Renal cortex interstitium (tissue), 15 donors: ENCODE data around the gene FAM217B. TPM values are rescaled to one million over a fixed set of nuclear protein-coding genes. Genes with fewer than 3 reads are reported as not detected.

Experiments
- DNase-seq, 11 donors: peaks; one replicate each; pipeline ENCODE4 v3.0.0-alpha.2; 2013; ENCODE audit warnings: low read depth in 9 of 11, low spot score in 4 of 11; ENCODE audit errors: extremely low read depth in 1 of 11
- long read RNA-seq, 16 experiments: transcript quantifications; one replicate each; lab custom pipeline, GENCODE V29; 2026
- polyA plus RNA-seq, 3 donors: library from polyadenylated mRNA; unstranded; fragments of 120-200 nt; gene quantifications; one replicate each; pipeline ENCODE4 v1.2.1, GENCODE V29; 2013; ENCODE audit not compliant: insufficient read length in 3 of 3

FAM217B gene, protein sequence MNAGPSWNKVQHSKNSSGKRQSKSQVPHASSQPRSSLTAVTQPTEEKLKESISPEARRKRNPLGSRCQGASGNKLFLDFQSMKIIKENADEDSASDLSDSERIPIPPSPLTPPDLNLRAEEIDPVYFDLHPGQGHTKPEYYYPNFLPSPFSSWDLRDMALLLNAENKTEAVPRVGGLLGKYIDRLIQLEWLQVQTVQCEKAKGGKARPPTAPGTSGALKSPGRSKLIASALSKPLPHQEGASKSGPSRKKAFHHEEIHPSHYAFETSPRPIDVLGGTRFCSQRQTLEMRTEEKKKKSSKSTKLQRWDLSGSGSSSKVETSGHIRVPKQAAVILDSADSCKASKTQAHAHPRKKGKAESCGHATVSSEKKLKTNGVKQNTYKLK
- polyA plus RNA-seq = 10 to 100 TPM; 20.4 to 27.0 (median 21.8) TPM
- long read RNA-seq, donor 1, full-length matches to known transcripts = 7 of 7 reads
- long read RNA-seq, donor 1, partial matches to known transcripts = 0 of 7 reads
- long read RNA-seq, donor 1, other reads (novel, unspliced or antisense) = 0 of 7 reads
- long read RNA-seq, donor 2, full-length matches to known transcripts = 9 of 9 reads
- long read RNA-seq, donor 2, partial matches to known transcripts = 0 of 9 reads
- long read RNA-seq, donor 2, other reads (novel, unspliced or antisense) = 0 of 9 reads
- long read RNA-seq, donor 3, full-length matches to known transcripts = 9 of 9 reads
- long read RNA-seq, donor 3, partial matches to known transcripts = 0 of 9 reads
- long read RNA-seq, donor 3, other reads (novel, unspliced or antisense) = 0 of 9 reads
- long read RNA-seq, donor 4, full-length matches to known transcripts = 10 of 10 reads
- long read RNA-seq, donor 4, partial matches to known transcripts = 0 of 10 reads
- long read RNA-seq, donor 4, other reads (novel, unspliced or antisense) = 0 of 10 reads
- long read RNA-seq, donor 5, full-length matches to known transcripts = 22 of 28 reads
- long read RNA-seq, donor 5, partial matches to known transcripts = 6 of 28 reads
- long read RNA-seq, donor 5, other reads (novel, unspliced or antisense) = 0 of 28 reads
- long read RNA-seq, donor 6, full-length matches to known transcripts = 5 of 5 reads
- long read RNA-seq, donor 6, partial matches to known transcripts = 0 of 5 reads
- long read RNA-seq, donor 6, other reads (novel, unspliced or antisense) = 0 of 5 reads
- long read RNA-seq, donor 7, full-length matches to known transcripts = 8 of 8 reads
- long read RNA-seq, donor 7, partial matches to known transcripts = 0 of 8 reads
- long read RNA-seq, donor 7, other reads (novel, unspliced or antisense) = 0 of 8 reads
- long read RNA-seq, donor 8, full-length matches to known transcripts = 12 of 12 reads
- long read RNA-seq, donor 8, partial matches to known transcripts = 0 of 12 reads
- long read RNA-seq, donor 8, other reads (novel, unspliced or antisense) = 0 of 12 reads
- long read RNA-seq, donor 9, full-length matches to known transcripts = 3 of 3 reads
- long read RNA-seq, donor 9, partial matches to known transcripts = 0 of 3 reads
- long read RNA-seq, donor 9, other reads (novel, unspliced or antisense) = 0 of 3 reads
- long read RNA-seq, donor 10, full-length matches to known transcripts = 7 of 7 reads
- long read RNA-seq, donor 10, partial matches to known transcripts = 0 of 7 reads
- long read RNA-seq, donor 10, other reads (novel, unspliced or antisense) = 0 of 7 reads
- long read RNA-seq, donor 11, full-length matches to known transcripts = 7 of 7 reads
- long read RNA-seq, donor 11, partial matches to known transcripts = 0 of 7 reads
- long read RNA-seq, donor 11, other reads (novel, unspliced or antisense) = 0 of 7 reads
- long read RNA-seq, donor 12, full-length matches to known transcripts = 4 of 17 reads
- long read RNA-seq, donor 12, partial matches to known transcripts = 13 of 17 reads
- long read RNA-seq, donor 12, other reads (novel, unspliced or antisense) = 0 of 17 reads
- long read RNA-seq, donor 13, full-length matches to known transcripts = 18 of 18 reads
- long read RNA-seq, donor 13, partial matches to known transcripts = 0 of 18 reads
- long read RNA-seq, donor 13, other reads (novel, unspliced or antisense) = 0 of 18 reads
- long read RNA-seq, donor 14, full-length matches to known transcripts = 9 of 9 reads
- long read RNA-seq, donor 14, partial matches to known transcripts = 0 of 9 reads
- long read RNA-seq, donor 14, other reads (novel, unspliced or antisense) = 0 of 9 reads
- long read RNA-seq, donor 15, full-length matches to known transcripts = 6 of 6 reads
- long read RNA-seq, donor 15, partial matches to known transcripts = 0 of 6 reads
- long read RNA-seq, donor 15, other reads (novel, unspliced or antisense) = 0 of 6 reads
- long read RNA-seq, donor 16, full-length matches to known transcripts = 24 of 24 reads
- long read RNA-seq, donor 16, partial matches to known transcripts = 0 of 24 reads
- long read RNA-seq, donor 16, other reads (novel, unspliced or antisense) = 0 of 24 reads

DNA sequence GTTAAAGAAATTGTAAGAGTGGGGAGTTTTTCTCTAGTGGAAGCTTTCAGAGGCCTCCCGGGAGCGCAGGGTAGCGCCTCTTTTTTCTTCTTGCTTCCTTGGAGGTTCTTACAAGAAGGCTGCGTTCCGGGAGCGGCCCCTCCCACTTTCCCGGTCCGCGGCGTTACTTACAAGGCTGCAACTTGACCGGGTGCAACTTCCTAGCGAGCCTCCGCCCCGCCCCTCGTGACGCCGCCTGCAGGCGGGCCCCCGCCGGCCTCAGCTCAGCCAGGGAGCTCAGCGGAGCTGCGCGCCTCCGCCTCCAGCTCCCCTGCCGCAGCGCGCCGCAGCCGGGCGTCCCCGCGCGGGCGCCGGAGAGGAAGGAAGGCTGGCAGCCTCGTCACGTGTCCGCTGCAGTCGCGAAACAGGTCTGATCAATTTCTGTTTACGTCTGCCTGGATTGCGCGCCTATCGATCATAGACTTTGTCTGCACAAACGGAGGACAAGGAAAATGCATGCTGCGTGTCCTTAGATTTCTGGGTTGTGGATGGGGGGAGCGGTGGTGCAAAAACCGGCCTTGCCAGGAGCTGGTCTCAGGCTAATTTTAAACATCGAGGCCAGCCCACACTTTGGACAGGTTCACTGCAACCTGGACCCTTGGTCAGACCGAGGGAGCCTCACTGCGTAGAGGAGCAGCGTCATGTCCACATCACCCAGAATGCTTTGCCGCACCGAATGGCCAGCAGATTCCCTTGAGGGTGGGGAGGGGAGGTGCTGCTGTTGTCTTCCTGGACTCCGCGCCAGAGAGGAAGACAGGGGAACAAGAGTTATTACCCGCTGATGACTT is at the start of gene FAM217B, which contains the start of gene PPP1R3D:
Gene FAM217B, plus strand, starts transcription at position 261 of the 827 bp plus-strand sequence. CDS start 3,555 bp downstream, outside the sequence.
Gene PPP1R3D, minus strand, starts transcription at position 177 of the 827 bp plus-strand sequence. CDS start 374 bp downstream, outside the sequence.
- DNase-seq = peak; percentile 86 to 96 (median 94)

DNA sequence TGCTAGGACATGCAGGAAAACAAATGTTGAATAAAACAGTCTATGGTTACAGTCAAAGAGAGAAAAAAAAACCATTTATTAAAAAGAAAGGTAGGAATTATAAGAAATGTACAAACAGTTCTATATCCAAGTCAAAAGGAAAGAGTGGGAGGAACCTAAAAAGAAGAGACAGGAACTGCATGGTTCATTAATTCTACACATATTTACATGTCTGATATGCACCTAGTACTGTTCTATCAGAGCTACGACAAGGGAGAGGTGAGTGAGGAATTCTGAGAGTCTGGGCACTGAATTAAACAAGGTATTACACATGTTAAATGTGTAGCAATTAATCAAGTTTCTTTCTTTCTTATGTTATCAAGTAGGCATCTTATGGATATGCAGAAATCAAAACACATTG is 48.6 kb upstream of the FAM217B start:
- no peak for DNase-seq

DNA sequence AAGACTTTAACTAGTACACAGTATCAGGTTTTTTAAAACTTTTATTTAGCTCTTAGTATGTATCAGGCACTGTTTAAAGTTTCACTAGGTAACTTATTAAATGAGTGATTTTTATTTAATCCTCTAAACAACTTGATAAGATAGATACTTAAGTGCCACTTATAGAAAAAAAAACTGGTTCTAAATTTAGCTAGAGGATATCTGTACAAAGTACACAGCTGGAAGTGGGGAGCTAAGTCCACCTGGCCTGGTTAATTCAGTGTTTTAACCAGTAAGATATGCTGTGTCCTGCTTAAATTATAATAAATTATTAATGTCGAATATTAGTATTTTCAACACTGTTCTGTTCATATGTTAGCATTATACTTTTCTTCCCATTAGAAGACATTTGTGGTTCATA is 44.3 kb upstream of the FAM217B start:
- DNase-seq = no peak

DNA sequence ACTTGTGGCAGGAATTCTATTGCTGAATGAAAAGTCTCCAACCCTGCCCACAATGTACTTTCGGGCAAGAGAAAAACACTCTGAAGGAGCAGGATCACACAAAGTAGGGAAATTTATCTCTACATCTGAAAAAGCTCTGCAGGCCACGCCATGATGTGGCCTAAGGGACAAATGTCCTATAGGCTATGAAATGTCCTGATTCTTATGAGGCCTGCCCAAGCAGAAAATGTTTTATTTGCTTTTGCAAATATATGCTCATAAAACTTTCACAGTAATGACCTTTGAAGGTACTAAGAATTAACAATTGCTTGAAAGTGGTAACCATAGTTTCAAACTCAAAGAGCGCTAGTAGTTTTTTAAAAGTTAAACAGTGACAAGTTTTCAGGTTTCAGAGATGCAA is 37.7 kb upstream of the FAM217B start:
- no peak for DNase-seq

DNA sequence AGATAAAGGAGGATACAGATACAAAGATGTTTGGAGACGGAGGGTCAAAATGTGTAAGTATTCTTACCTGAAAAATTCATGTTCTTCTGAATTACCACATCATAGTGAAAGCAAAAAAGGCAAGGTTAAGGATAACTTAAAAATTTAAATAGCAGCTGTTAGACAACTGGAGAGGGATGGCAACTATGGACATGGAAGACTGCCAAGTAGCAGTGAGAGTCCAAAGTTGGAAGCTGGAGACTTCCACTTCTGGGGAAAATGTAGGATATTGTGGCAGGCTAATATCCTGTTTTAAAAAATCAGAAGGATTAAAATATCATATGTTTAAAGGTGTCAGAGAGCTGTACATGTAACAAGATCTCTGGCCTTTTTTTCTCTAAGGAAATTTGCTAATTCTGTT is 36.6 kb upstream of the FAM217B start:
- DNase-seq = no peak

DNA sequence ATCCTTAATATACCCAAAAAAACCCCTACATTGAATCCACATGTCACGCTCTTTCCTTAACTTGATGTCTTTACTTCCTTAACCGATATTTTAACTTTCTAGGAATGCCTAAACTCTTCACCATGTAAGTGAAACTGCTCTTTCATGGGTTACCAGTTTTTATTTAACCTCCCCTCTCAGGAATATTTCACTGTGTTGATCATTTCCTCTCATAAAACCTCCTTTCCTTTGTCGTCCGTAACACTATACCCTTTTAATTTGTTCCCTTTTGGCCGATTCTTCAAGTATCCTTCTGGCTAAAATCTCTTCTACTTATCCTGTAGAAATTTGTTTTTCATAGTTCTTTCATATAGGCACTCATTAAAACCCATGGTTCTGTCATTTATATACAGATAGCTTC is 31.3 kb upstream of the FAM217B start:
- no peak for DNase-seq

DNA sequence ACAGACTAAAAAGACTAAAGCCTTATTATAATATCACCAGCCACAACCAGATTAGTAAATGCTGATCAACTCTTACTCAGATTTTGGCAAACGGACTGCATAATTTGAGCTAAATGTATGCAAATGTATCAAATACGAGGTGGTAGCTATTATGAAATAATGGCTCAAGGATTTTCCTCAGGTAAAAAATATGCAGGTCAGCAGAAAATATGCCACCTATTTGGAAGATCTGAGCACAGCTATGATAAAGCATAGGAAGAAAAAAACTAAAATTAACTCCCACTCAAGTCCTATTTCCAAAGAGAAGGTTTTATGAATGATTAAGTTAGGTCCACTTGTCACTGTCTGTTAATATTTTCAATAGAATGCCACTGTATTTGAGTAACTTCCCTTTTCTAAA is 29.1 kb upstream of the FAM217B start:
- no peak for DNase-seq

DNA sequence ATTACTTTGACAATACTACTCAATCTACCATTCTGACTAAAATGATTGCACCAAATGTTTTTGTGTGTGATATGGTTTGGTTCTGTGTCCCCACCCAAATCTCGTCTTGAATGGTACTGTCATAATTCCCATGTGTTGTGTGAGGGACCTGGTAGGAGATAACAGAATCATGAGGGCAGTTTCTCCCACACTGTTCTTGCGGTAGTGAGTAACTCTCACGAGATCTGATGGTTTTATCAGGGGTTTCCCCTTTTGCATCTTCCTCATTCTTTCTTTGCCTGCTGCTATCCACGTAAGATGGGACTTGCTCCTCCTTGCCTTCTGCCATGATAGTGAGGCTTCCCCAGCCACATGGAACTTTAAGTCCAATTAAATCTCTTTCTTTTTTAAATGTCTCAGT is 27.6 kb upstream of the FAM217B start:
- no peak for DNase-seq

DNA sequence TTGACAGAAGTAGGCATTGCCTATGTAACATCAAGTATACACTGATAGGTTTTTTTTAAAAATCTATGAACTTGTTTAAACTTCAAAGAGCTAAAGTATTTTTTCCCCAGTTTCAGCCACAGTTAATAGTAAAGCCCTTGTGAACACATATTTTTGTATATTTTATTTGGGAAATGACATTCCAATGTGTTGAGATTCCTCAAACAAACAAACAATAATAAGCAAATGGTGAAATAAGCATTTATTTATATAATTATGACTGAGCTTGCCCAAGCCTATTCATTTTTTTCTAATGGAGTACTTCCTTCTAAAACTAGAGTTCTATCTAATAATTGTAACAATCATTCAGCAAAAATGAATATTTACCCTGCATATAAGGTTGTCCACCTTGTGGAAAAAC is 19.2 kb upstream of the FAM217B start:
- DNase-seq = no peak

DNA sequence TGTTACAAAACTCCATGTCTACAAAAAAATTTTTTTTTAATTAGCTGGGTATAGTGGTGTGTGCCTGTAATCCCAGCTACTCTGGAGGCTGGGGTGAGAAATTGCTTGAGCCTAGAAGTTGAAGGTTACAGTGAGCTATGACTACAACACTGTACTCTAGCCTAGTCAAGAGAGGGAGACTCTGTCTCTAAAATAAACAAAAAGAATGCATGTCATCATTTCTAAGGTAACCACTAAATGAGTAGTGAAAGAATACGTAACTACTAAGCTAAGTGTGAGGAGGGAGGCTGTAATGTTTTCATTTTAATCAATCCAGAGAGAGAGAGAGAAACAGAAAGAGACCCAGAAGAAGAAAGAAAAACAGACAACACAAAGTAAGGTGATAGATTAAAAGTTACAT is 16.7 kb upstream of the FAM217B start:
- no peak for DNase-seq

DNA sequence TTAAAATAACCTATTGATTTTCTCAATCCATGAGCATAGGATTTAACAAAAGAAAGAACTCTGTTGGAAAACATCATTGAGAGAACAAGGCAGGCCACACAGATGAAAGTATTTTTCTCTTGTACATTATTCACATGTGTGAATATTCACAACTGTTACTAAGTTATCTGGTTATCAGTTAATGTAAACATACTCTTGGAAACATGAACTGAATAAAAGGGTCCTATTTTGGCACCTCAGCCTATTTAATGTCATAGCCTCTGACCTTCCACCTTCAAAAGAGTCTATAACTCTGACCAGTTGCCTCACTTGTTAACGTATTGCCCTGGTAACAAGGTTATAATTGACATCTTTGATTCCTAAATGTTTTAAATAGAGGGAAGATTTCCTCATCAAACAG is 14.8 kb upstream of the FAM217B start:
- no peak for DNase-seq

DNA sequence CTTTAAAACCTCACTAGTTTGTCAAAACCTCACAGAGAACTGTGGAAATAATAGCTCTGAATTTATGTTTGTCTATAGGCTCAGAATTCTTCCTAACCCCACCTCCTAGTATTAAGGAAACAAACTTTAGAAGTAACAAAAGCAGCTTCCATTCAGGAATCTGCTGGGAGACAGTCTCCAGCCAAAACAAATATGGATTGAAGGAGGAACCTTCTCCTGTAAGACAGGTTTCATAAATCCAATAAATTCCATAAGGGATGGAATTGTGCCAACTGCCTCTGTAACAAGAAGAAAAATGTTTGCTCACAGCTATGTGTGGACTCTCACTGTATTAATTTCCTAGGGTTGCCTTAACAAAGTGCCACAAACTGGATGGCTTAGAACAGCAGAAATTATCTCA is 14.3 kb upstream of the FAM217B start:
- DNase-seq = no peak

DNA sequence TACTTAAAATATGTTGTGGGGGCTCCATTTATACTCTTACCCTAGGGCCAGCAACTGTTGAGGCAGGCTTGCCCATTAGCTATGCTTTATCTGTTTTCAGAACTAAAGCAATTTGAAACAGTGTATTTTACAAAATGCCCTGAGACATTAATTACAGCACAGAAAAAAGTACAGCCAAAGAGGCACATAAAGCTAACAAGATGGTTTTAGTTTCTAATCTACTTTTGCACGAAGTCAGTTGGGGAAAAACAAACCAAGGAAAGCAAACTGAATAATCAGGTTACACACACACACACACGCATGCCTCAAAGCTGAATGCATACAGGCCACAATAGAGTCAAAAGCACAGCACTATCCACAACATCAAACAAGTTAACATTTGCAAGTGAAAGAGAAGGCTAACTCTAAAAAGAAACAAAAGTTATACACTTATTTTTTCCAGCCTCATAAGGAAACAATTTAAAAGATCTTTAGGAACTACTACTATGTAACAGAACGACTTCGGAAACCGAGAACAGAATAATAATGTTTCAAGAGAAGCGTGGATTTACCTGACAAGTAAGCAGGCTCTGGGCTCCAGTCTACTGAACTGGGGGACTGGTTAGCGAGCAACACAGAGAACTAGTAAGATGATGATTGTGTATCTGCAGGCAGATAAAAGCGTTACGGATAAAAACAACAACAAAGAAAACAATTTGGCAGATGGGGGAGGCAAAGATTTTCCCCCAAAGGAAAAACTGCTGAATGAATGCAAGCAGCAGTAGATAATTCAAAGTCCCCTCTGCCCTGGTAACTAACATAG is 8.5 kb upstream of the FAM217B start:
- DNase-seq = no peak

DNA sequence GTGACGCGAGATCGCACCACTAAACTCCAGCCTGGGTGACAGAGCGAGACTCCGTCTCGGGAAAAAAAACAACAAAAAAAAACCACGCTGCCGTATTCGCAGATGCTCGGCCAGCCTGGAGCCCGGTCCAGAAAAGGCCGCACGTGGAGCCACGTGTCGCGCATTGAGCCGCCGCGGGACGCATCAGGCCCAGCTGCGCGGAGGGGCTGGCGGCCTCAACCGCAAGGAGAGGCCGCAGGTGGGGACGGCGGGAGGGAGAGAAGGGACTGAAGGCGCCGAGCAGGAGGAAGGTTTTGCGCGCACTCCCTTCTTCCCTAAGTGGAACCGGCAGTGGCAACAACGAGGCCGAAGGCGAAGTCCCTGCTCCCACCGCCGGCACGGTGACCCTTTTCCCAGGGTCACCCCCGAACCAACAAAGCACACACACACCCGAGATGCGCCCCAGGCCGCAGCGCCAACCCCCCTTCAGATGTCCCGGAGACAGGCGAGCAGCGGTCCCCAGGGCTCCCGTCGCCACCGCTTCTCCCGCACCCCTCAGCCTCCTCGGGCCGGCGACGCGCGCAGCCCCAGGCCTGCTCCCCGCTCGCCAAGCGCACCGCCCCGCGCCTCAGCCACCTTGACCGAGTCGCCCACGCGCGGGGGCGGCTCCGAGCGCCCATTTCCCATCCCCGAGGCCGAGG is 7.4 kb upstream of the FAM217B start:
- no peak for DNase-seq
